K562 (cell line): ENCODE data around the gene CLDN7. TPM values are rescaled to one million over a fixed set of nuclear protein-coding genes. Genes with fewer than 3 reads are reported as not detected.
A peak's percentile ranks its signal among the peaks of the same experiment; 100 is the strongest.

Experiments
- AFF4 ChIP-seq: sonication (generic); formaldehyde crosslinking; IDR thresholded peaks from 2 replicates; pipeline ENCODE4 v1.8.0; 2023; ENCODE audit warnings: mild to moderate bottlenecking, missing genetic modification reagents
- BACH1 ChIP-seq: fragments of 200-800 bp; sonication (Bioruptor generic); IDR thresholded peaks from 2 replicates; pipeline ENCODE4 v1.6.1; 2016; ENCODE audit warnings: missing genetic modification characterization, missing compliant biosample characterization
- BHLHE40 ChIP-seq: IDR thresholded peaks from 2 replicates; pipeline ENCODE4 v1.6.1; 2011; ENCODE audit warnings: low read length, improper control_type of control experiment
- CEBPZ ChIP-seq: fragments of 150-350 bp; IDR thresholded peaks from 2 replicates; pipeline ENCODE4 v1.6.1; 2014; ENCODE audit warnings: low read depth, mild to moderate bottlenecking, low read length, borderline replicate concordance
- FIP1L1 ChIP-seq: fragments of 200-400 bp; formaldehyde crosslinking; IDR thresholded peaks from 2 replicates; pipeline ENCODE4 v1.6.1; 2018; ENCODE audit warnings: mild to moderate bottlenecking, low read depth, low read length; ENCODE audit not compliant: poor library complexity, severe bottlenecking
- GABPB2 ChIP-seq: fragments of 250-450 bp; sonication (Bioruptor Pico); conservative IDR thresholded peaks from 2 replicates; pipeline ENCODE4 v1.5.1; 2021; ENCODE audit warnings: mild to moderate bottlenecking
- HMG20B ChIP-seq: fragments of 250-450 bp; sonication (Bioruptor Pico); IDR thresholded peaks from 2 replicates; pipeline ENCODE4 v1.5.0; 2021; ENCODE audit warnings: mild to moderate bottlenecking
- KAT7 ChIP-seq: sonication (generic); formaldehyde crosslinking; IDR thresholded peaks from 2 replicates; pipeline ENCODE4 v1.8.0; 2022; ENCODE audit warnings: missing genetic modification reagents, mild to moderate bottlenecking, borderline replicate concordance
- LARP7 ChIP-seq: fragments of 450-650 bp; IDR thresholded peaks from 2 replicates; pipeline ENCODE4 v1.6.1; 2016
- MIER1 ChIP-seq: fragments of 450-650 bp; IDR thresholded peaks from 2 replicates; pipeline ENCODE4 v1.6.1; 2016; ENCODE audit warnings: antibody characterized with exemption, mild to moderate bottlenecking, low read depth
- SMAD2 ChIP-seq: fragments of 150-350 bp; IDR thresholded peaks from 2 replicates; pipeline ENCODE4 v1.6.1; 2014; ENCODE audit warnings: low read depth, mild to moderate bottlenecking, low read length
- TAF1 ChIP-seq: IDR thresholded peaks from 2 replicates; pipeline ENCODE4 v1.6.1; 2011; ENCODE audit warnings: mild to moderate bottlenecking, low read length, moderate library complexity; ENCODE audit not compliant: insufficient read depth, control insufficient read depth, severe bottlenecking; ENCODE audit errors: extremely low read depth
- TBP ChIP-seq: optimal IDR thresholded peaks from 2 replicates; pipeline ENCODE3; 2011; ENCODE audit warnings: low read depth, low read length, improper control_type of control experiment
- ZNF253 ChIP-seq: fragments of 250-450 bp; sonication (Bioruptor Pico); conservative IDR thresholded peaks from 2 replicates; pipeline ENCODE4 v1.6.1; 2021; ENCODE audit warnings: mild to moderate bottlenecking
- polyA plus RNA-seq, 8 experiments: library from polyadenylated mRNA; depleted of rRNA in 4 of 8; stranded (reverse) in 5 of 8; unstranded in 3 of 8; fragments of >200 nt; fragmentation: Nextera tagmentation in 2 of 8; fragmentation: Illumina TruSeq in 1 of 8; extraction: Ambion mirVana in 2 of 8; extraction: Trizol in 1 of 8; gene quantifications; 2 replicates each; pipeline versions ENCODE4 v1.2.1 to v1.2.3, GENCODE V29; 2011 to 2014; ENCODE audit warnings: inconsistent platforms in 1 of 8, missing spikeins in 1 of 8
- total RNA-seq, 7 experiments: library from RNA; depleted of rRNA in 6 of 7; stranded (reverse); fragments of >200 nt in 6 of 7; fragmentation: Illumina TruSeq in 2 of 7; extraction: Trizol in 2 of 7; gene quantifications; 2 replicates each; pipeline versions ENCODE4 v1.2.1 to v1.2.3, GENCODE V29; 2011 to 2021; ENCODE audit warnings: low replicate concordance in 1 of 7
- TF ChIP-seq, protein P1 (sequence below): fragments of 450-650 bp; formaldehyde crosslinking; conservative IDR thresholded peaks from 2 replicates; pipeline ENCODE4 v1.4.0; 2022; ENCODE audit warnings: mild to moderate bottlenecking, missing genetic modification characterization
- TF ChIP-seq, protein P2 (sequence below), 2 experiments: fragments of 200-800 bp in 1 of 2; sonication (Bioruptor generic) in 1 of 2; sonication (generic) in 1 of 2; formaldehyde crosslinking in 1 of 2; IDR thresholded peaks in 1 of 2; conservative IDR thresholded peaks in 1 of 2; 2 replicates each; pipeline versions ENCODE4 v1.5.0 to v1.6.1; 2016 to 2020; ENCODE audit warnings: missing compliant biosample characterization in 1 of 2, missing genetic modification characterization in 1 of 2, missing genetic modification reagents in 1 of 2

Gene CLDN7
- total and polyA plus RNA-seq, 9 of the 15 experiments (the other 6 are each of a cell fraction or from before 2014, with no cell fraction given) = 2.2 to 14.5 (median 7.6) TPM

DNA sequence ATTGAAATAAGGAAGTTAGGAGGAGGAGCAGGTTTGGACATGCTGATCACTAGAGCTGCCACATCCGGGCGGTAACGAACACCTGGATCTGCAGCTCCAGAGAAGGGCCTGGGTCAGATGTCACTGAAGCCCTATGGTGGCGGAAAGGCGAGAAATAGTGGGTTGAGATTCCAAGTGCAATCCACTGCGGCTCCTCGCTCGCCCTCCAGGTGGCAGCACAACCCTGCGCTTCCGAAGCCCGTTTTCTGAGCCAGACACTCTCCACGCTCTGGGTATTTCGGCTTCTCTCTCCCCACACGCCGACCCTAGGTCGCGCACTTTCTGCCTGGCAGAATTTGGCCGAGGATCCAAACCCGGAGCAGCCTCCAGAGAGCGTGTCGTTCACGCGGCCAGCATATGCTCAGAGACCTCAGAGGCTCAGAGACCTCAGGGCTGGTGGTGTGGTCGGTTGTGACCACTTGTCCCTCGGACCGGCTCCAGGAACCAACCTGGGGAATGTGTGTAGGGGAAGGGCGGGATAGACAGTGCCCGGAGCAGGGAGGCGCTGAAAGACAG lies 18.3 kb upstream of the CLDN7 start (continued):
- TF ChIP-seq MIER1 (no peak), LARP7 (0 out of 2 replicates have a peak, but pooled peaks have one; percentile 35), SMAD2 (no peak), TBP (peak; percentile 53), KAT7 (CRISPR knock-in tag) (no peak; the same call in 1 of the 2 replicates), AFF4 (CRISPR knock-in tag) (no peak; the same call in 1 of the 2 replicates), BHLHE40 (0 out of 2 replicates have a peak, but pooled peaks have one; percentile 15), BACH1 (tag) (no peak), HMG20B (CRISPR knock-in tag) (no peak), TAF1 (peak; percentile 25), ZNF253 (no peak), CEBPZ (no peak), GABPB2 (CRISPR knock-in tag) (no peak), FIP1L1 (no peak)
- TF ChIP-seq, protein P1, sequence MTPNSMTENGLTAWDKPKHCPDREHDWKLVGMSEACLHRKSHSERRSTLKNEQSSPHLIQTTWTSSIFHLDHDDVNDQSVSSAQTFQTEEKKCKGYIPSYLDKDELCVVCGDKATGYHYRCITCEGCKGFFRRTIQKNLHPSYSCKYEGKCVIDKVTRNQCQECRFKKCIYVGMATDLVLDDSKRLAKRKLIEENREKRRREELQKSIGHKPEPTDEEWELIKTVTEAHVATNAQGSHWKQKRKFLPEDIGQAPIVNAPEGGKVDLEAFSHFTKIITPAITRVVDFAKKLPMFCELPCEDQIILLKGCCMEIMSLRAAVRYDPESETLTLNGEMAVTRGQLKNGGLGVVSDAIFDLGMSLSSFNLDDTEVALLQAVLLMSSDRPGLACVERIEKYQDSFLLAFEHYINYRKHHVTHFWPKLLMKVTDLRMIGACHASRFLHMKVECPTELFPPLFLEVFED (CRISPR knock-in tag) = no peak
- TF ChIP-seq, protein P2, sequence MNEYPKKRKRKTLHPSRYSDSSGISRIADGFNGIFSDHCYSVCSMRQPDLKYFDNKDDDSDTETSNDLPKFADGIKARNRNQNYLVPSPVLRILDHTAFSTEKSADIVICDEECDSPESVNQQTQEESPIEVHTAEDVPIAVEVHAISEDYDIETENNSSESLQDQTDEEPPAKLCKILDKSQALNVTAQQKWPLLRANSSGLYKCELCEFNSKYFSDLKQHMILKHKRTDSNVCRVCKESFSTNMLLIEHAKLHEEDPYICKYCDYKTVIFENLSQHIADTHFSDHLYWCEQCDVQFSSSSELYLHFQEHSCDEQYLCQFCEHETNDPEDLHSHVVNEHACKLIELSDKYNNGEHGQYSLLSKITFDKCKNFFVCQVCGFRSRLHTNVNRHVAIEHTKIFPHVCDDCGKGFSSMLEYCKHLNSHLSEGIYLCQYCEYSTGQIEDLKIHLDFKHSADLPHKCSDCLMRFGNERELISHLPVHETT (CRISPR knock-in tag; conservative IDR thresholded peaks at IDR 0.05 in 1 of 2, IDR thresholded peaks at IDR 0.05 in 1 of 2) = peak in 1 of 2 experiments; percentile 30; a peak in 1 of 4 replicates
